Coronary artery (tissue), 2 donors: Measurements from ENCODE around the gene BRD2.

Source experiments
- DNase-seq: peaks from one replicate; pipeline ENCODE4 v3.0.0-alpha.2; 2017; ENCODE audit warnings: low spot score
- H3K27ac ChIP-seq, 2 donors: fragments of 200-600 bp; sonication (generic); one replicate each; pipeline ENCODE4 v1.5.1; 2016 to 2019
- H3K4me3 ChIP-seq: fragments of 200-600 bp; sonication (generic); 2 replicates; pipeline ENCODE4 v1.5.1; 2016; ENCODE audit warnings: mild to moderate bottlenecking, moderate library complexity
- TF ChIP-seq, protein P1 (sequence below): fragments of 200-600 bp; sonication (generic); IDR thresholded peaks from one replicate; pipeline ENCODE4 v1.5.1; 2019; ENCODE audit warnings: antibody characterized with exemption

Gene BRD2

DNA sequence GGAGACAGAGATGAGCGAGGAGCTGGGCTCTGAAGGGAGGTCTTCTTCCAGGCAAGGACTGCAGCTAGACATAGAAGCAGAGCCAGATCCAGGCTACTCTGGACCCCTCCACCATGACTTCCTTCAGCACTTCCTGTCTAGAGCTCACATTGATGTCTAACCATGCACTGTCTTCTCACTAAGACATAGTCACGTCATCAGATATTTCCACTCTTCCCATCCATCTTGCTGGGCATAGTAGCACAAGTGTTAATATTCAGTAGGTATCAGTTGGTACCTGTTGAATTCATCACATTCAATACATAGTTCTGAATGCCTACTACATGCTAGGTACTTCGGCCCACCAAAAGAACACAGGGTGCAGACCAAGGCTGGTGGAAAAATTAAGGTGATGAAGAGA is 18.4 kb upstream of the BRD2 start:
- H3K4me3 ChIP-seq = no peak overlapping the region

DNA sequence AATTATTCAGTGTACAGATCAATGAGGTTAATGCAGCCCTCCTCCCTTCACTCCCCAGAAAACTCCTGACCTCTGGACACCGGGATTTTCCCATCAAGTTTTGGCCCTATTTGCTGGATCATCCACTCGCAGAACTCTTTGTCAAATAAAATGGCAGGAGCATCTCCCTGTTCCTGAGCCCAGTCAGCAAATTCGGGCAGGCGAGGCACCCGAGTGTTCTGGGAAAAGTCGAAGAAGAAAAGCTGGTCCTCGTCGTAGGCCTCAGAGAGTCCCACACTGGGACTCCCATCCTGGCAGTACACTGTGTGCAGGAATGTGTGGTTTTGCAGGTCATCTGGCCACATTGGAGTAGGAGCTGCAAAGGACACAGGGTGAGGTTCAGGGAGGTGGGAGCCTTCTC is 17.9 kb upstream of the BRD2 start:
- Histone ChIP-seq H3K27ac (no peak overlapping the region), H3K4me3 (no peak overlapping the region)
- DNase-seq = no peak
- TF ChIP-seq, protein P1, sequence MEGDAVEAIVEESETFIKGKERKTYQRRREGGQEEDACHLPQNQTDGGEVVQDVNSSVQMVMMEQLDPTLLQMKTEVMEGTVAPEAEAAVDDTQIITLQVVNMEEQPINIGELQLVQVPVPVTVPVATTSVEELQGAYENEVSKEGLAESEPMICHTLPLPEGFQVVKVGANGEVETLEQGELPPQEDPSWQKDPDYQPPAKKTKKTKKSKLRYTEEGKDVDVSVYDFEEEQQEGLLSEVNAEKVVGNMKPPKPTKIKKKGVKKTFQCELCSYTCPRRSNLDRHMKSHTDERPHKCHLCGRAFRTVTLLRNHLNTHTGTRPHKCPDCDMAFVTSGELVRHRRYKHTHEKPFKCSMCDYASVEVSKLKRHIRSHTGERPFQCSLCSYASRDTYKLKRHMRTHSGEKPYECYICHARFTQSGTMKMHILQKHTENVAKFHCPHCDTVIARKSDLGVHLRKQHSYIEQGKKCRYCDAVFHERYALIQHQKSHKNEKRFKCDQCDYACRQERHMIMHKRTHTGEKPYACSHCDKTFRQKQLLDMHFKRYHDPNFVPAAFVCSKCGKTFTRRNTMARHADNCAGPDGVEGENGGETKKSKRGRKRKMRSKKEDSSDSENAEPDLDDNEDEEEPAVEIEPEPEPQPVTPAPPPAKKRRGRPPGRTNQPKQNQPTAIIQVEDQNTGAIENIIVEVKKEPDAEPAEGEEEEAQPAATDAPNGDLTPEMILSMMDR = no peak

More for the DNA sequence above, 18.4 kb upstream of the BRD2 start:
- TF ChIP-seq, protein P1 = no peak
- H3K27ac ChIP-seq = no peak overlapping the region
- DNase-seq = no peak

DNA sequence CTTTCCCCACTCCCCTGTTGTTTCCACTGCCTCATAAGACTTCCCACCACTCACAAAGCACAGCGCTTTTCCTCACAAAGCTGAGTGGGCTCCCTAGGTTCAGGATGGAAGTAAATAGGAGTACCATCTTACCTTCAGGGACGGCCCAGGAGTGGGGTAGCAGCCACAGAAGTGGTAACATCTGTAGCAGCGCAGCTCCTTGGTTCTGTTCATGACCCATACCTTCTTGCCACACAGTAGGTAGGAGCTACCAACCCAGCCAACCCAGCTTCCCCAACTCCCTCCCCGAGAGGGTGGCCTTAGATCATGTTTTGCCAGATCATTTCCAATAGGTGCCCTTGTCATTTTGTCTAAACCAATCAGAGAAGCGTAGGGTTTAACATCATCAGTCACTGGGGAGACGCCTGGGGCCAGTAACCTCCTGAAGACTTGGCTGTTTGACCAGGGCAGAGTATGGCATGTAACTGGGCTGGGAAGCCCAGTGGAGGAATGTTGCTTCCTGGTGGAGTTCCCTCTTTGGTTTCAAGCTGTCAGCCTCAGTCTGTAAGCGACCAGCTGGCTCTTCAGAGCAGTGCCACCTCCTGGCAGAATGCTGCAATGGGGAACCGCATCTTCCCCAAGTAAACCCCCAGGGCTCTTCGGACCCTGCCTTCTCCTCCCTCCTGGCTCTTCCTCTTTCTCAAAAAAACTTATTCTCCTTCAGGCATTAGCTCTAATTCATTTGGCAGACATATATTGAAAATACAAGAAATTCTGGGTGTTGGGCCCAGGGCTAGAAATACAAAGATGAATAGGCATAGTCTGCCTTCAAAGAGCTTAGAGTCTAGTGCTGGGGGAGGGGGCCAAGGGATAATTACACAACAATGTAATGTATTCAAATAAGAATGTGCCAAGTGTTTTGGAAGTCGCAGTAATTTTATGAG is 15.3 kb upstream of the BRD2 start, which contains the start of gene HLA-DMA:
TSS of gene HLA-DMA (minus strand) at position 281 of the 923 bp plus-strand sequence. CDS start at position 220, 61 bp downstream.
- Histone ChIP-seq H3K27ac (peak within 1 kb of the TSS; percentile 72 to 78), H3K4me3 (peak within 1 kb of the TSS; percentile 52)
- peak; percentile 95 for DNase-seq
- TF ChIP-seq, protein P1 = peak; percentile 81

DNA sequence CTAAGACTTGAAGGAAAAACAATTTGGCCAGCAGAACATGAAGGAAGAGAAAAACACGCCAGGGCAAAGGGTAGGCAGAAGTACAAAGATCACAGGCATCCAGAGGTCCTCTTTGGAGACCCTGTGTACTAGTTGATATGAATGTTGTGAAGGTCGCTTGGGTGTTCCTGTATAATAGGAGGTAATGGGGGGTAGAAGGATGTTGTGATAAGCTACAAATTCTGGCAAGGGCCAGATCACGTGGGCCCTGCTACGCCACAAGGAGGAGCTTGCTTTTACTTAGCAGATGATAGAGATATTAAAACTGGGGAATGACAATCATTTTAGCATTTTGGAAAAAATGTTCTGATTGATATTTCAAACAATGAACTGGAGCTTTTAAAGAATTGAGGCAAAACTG is 14.6 kb upstream of the BRD2 start:
- Histone ChIP-seq H3K27ac (peak overlapping the region in 1 of 2 donors; percentile 78), H3K4me3 (no peak overlapping the region)
- TF ChIP-seq, protein P1 = no peak
- no peak for DNase-seq

DNA sequence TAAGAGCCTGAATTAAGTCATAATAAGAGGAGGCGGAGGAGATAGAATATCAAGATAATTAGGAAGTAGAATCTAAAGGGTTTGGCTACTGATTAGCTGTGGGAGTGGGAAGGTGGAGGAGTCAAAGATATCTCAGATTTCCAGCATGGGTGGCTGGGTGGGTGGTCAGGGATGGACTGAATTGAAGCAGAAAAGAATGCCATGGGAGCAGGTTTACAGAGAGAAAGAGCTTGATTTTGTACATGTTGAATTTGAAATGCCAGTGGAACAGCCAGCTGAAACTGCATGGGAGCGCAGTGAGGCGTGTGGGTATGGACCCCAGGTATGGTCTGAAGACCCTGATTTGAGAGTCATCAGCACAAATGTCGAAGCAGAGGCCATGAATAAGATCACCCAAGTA is 14.1 kb upstream of the BRD2 start:
- TF ChIP-seq, protein P1 = no peak
- no peak overlapping the region for H3K27ac ChIP-seq
- DNase-seq = no peak
- H3K4me3 ChIP-seq = no peak overlapping the region

DNA sequence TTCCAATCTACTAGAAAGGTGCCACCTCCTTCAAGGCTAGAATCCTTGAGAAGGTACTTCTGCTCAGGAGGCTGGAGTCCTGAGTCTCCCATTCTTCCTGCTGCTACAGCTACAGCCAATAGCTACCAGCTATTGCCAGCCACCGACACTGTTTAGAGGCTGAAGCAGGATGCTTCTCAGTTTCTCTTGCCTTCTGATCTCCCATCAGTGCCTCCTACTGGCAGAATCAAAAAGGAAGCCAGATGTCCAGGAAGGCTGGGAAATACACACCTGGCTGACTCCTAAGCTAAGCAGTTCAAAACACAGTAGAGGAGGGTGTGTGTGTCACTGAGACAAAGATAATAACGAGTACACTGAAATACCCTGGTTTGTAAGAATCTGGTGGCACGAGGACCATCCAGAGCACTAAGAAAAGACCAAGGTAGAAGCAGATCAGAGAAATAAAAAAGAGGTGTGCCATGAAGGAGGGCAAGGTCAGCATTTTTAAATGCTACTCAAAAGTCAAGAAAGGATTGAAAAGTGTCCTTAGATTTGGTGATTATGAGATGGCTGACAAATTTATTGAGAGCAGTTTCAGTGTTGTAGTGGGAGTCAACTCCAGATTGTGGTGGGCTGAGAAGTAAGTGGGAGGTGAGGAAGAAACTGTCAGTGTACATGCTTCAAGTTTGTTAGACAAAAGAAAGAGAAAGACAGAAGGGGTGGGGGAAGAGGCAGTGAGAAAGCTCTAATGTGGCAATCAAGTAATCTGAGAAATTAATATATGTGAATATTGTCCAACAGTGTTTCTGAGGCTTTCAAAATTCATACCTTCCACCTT is 13.2 kb upstream of the BRD2 start:
- DNase-seq = no peak
- Histone ChIP-seq H3K27ac (no peak overlapping the region), H3K4me3 (no peak overlapping the region)
- TF ChIP-seq, protein P1 = no peak
